ENCODE data around the gene ZC2HC1B.
A peak's percentile ranks its signal among the peaks of the same experiment; 100 is the strongest.
"Not testable (repeated sequence)": the region's sequence is repeated elsewhere in the genome, so short reads cannot be mapped to it uniquely, and the experiment has no call there.

Gene ZC2HC1B

GRCh38 chr6:143864234-143864633, at the start of gene ZC2HC1B:
Gene ZC2HC1B (plus strand): TSS chr6:143864474. CDS start chr6:143864540, 66 bp downstream.
- DNase-seq = no peak

GRCh38 chr6:143817621-143818020, 46.7 kb upstream of the ZC2HC1B start:
- DNase-seq = no peak

- DNase-seq = no peak
Observed at GRCh38 chr6:143821359-143821758, 42.9 kb upstream of the ZC2HC1B start.

DNA sequence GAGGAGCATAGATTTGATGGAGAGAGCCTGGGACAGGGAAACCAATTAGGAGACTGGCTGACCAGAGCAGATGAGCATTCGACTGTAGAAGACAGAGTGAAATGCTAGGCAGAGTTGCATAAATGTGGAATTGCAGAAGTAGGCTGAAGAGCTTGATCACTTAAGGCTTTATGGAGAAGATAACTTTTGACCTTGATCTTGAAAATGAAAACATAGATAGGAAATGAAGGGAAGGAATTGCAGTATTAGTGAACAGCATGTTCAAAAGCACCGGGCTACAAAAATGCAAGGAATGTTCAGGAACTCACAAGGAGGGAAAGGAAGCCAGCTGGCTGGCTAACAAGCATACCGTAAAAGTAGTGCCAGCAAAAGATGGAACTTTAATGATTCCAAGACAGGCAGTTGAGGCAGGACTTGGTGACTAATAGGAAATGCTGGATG, 41.7 kb upstream of the ZC2HC1B start:
- no peak for DNase-seq

DNA sequence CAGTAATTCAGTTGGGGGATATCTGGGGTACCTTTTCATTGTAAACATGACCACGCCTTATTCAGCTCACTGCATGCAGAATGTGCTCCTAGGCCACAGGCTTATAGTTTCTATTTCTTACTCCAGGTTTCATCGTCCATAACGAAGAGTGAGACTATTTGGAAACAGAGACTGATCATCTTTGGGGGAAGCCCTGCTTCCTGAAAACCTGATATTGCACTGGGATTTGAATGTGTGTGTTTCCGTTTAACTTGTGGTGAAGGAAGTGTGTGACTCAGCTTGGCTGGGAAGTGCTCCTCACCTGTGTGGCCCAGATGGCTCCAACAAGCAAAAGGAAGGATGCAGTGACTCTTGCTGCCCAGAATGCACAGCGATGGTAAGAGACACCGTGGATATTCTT, 40.7 kb upstream of the ZC2HC1B start:
- no peak for DNase-seq

DNA sequence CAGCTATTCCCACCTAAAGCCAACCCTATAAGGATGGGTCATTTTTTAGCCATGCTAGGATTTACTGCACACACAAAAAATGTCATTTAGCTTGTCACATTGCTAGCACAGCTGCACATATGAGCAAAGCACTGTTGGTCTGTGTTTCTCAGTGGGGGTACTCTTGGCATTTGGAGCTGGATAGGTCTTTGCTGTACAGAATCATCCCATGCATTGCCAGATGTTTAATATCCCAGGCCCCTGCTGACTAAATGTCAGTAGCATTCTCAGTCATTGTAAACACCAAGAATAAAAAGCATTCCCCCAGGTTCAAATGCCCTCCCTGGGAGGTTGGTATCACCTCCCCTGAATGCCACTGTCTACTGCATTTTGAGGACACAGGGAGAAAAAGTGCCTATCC, 35.7 kb upstream of the ZC2HC1B start:
- DNase-seq = no peak

- no peak for DNase-seq
Observed at GRCh38 chr6:143836150-143836549, 28.1 kb upstream of the ZC2HC1B start.

DNA sequence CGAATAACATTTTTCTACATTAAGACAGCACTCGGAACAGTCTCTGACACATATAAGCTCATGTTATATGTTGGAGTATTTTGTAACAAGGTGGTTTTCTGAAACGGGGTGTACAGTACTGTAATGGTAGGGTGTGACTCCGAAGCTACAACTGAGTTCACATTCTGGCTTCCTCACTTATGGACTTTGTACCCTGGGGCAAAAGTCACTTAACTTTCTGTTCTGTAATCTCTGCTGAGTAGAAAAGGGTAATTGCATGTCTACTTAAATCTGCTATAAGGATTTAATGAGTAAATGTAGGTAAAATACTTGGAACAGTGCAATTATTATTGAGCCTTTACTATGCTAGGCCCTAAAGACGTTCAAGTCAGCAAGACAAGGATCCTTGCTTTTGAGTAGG, 25.9 kb upstream of the ZC2HC1B start:
- DNase-seq = no peak

- no peak for DNase-seq
Observed at GRCh38 chr6:143839196-143839595, 25.1 kb upstream of the ZC2HC1B start.

GRCh38 chr6:143840595-143841265, 23.5 kb upstream of the ZC2HC1B start:
- no peak for DNase-seq

DNA sequence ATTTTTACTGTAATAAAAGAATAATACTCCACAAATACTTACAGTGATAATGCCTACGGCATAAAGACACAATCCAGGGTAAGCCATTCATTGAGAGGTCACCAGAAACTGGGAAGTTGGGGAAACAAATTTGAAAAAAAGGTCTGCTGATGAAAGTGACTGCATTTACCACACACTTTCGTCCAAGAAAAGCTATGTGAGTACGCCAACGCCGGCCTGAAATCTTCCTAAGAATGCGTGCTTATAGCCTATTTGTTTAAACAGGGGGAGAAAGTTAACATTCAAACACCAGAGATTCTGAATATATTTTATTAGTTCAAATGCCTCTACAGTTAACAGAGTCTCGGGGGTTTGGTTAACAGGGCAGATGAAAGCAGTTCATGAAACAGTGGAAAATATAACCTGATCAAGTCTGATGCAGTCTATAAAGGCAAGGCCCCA, 21.8 kb upstream of the ZC2HC1B start:
- no peak for DNase-seq

GRCh38 chr6:143842902-143843676, 21.2 kb upstream of the ZC2HC1B start, which contains the start of gene LTV1:
Gene LTV1 (plus strand): TSS chr6:143843338. CDS start chr6:143843478, 140 bp downstream.
- peak; percentile 99 for DNase-seq

DNA sequence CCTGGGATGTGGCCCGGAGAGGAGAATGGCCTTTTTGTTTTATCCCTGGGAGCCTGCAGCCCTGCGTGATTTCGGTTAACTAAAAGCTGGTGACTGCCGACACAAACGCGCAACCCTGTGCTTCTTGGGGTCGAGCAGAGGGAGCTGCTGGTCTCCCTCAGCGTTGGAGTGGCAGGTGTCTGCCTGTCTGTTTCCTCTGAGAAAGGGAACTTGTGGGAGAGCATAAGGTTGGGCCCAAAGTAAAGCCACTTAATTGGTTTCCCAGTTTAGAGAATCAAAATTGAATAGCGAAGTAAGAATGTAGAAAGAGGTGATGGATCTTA, 20.6 kb upstream of the ZC2HC1B start:
- peak; percentile 68 for DNase-seq

DNA sequence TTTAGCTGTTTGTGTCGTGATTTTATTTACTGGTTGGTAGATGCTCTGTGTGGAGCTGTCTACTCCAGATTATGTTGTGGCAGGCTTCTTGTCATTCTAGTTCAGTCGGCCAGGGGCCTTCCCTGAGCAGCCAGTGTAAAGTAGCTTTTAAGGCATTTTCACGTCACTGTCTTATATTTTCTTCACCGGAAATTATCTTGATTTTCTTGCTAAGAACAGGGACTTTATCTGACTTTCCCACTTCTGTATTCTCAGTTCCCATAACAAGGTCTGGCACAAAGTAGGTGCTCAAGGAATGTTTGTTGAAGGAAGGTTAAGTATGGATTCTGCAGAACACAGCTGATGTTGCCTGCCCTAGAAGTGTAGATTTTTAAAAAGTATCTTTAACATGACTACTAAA, 20.3 kb upstream of the ZC2HC1B start:
- no peak for DNase-seq

DNA sequence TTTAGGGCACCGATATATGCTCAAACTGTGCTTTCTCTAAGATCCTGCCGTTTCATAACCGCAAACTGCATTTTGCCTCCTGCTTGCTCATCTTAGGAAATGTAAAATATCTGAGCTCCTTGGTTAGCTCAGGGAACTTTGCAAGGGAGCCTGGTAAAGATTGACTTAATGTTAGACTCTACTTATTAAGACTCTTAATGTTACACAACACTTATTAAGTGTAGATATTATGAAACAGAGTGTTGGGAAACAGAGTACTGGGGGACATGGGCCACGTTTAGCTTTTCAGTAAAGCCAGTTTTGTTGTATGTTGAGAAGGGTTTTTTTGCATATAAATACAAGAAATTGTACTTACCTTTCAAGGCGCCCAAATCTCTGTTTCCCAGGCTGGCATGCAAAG, 19.2 kb upstream of the ZC2HC1B start:
- no peak for DNase-seq

GRCh38 chr6:143851706-143852105, 12.6 kb upstream of the ZC2HC1B start:
- DNase-seq = not testable (repeated sequence)

GRCh38 chr6:143855057-143855456, 9.2 kb upstream of the ZC2HC1B start:
- not testable (repeated sequence) for DNase-seq

DNA sequence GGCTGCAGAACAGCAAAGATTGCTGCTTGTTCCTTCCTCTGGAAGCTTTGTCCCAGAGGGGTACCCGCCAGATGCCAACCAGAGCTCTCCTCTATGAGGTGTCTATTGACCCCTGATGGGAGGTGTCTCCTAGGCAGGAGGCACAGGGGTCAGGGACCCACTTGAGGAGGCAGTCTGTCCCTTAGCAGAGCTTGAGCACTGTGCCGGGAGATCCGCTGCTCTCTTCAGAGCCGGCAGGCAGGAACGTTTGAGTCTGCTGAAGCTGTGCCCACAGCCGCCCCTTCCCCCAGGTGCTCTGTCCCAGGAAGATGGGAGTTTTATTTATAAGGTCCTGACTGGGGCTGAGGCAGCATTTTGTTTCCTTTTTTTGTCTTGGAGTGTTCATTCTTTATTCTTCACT, 7.5 kb upstream of the ZC2HC1B start:
- DNase-seq = not testable (repeated sequence)

- no peak for DNase-seq
Observed at GRCh38 chr6:143857651-143858050, 6.6 kb upstream of the ZC2HC1B start.

- DNase-seq = no peak
Observed at GRCh38 chr6:143859891-143860660, 4.2 kb upstream of the ZC2HC1B start.

DNA sequence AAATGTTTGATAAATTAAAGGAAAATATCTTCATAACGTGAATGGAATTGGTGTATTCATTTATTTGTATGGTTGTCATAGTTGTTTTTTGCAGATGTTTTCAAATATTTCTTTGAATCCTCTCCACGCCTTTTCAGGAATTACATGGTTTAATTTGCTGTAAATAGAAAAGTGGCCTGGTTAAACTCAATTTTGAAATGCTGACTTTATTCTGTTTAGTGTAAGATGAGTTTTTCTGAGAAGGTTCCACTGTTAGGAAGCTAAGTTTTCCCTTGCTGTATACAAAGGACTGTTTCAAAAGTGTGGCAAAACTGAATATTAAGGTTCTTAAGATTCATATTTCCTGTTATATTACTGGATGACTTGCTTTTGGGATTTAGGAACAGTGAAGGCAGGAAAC, 503 bp upstream of the ZC2HC1B start:
- DNase-seq = no peak

DNA sequence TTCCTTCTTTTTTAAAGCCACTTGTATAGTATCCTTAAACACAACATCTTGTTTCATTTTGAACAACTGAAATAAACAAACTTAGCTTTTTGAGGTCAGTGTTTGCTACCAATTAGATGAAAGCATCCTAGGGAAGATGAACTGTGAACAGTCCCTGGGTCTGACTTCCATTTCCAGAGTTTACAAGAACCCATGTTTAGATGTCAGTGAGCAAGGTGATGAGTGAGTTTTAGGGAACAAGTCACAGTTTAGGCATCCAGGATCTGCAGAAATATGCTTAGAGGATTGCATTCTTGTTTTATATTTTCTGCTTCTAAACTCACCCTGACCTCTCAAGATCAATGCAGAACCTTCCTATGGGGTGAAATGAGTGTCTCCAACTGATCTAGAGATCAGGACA, 3.0 kb downstream of the ZC2HC1B start:
- no peak for DNase-seq

GRCh38 chr6:143868808-143869207, 4.5 kb downstream of the ZC2HC1B start:
- not testable (repeated sequence) for DNase-seq

Data from NCI-H146 (cell line).